ENCODE results near the gene DIP2C. TPM values are rescaled to one million over a fixed set of nuclear protein-coding genes. Genes with fewer than 3 reads are reported as not detected.
A peak's percentile ranks its signal among the peaks of the same experiment; 100 is the strongest.

DIP2C gene
- total RNA-seq, 4 donors from 2014 or later = 13.4 to 32.0 (median 18.4) TPM

GRCh38 chr10:693506-693905 lies 4.0 kb upstream of the DIP2C start:
- WGBS, 2 donors (ENCODE audit: low coverage in 1 of 2) = 17 to 23% methylated on average over 6 to 7 of the region's 7 CpGs
- Histone ChIP-seq H3K27me3 (peaks cover 1% of the 10 kb centered on the region), H3K4me1 (peaks cover 0 to 12% (median 6%) of the 10 kb centered on the region in 4 donors), H3K27ac (no peak overlapping the region), H3K4me3 (no peak overlapping the region), H3K36me3 (no peaks in the 10 kb centered on the region), H3K9me3 (no peaks in the 10 kb centered on the region)
- in situ Hi-C loops (cut with MboI; ENCODE audit: low pct_ligation_motif_present in 1 of 4, low pct_unique_long_range_greater_than_20kb in 1 of 4, low sequenced_read_pairs in 3 of 4) (loop anchor here in 1 of 4 donors (25.0 kb wide), 1 partner anchor 181 kb away; no protein-coding TSS in a partner anchor), intact Hi-C loops (cut with DNase I; ENCODE audit: low total_unique reads) (no loop called here)
- TF ChIP-seq EP300 (IDR thresholded peaks at IDR 0.05; ENCODE audit: low read depth) = no peak
- DNase-seq = no peak

- intact Hi-C loops (cut with DNase I; ENCODE audit: low total_unique reads) = no loop called here
- no peak overlapping the region for H3K4me3 ChIP-seq
- DNase-seq = no peak
- no peaks in the 10 kb centered on the region for H3K9me3 ChIP-seq
- 82 to 85% methylated on average over 9 to 12 of the region's 12 CpGs for WGBS, 2 donors (ENCODE audit: low coverage in 1 of 2)
- H3K4me1 ChIP-seq = peaks cover 0 to 14% (median 8%) of the 10 kb centered on the region in 4 donors
- in situ Hi-C loops (cut with MboI; ENCODE audit: low pct_ligation_motif_present in 1 of 4, low pct_unique_long_range_greater_than_20kb in 1 of 4, low sequenced_read_pairs in 3 of 4) = loop anchor here in 1 of 4 donors (25.0 kb wide), 1 partner anchor 181 kb away; no protein-coding TSS in a partner anchor
- H3K36me3 ChIP-seq = no peaks in the 10 kb centered on the region
- no peak overlapping the region for H3K27ac ChIP-seq
- H3K27me3 ChIP-seq = no peaks in the 10 kb centered on the region
- TF ChIP-seq POLR2A (IDR thresholded peaks at IDR 0.05) = no peak
- TF ChIP-seq, protein P1, sequence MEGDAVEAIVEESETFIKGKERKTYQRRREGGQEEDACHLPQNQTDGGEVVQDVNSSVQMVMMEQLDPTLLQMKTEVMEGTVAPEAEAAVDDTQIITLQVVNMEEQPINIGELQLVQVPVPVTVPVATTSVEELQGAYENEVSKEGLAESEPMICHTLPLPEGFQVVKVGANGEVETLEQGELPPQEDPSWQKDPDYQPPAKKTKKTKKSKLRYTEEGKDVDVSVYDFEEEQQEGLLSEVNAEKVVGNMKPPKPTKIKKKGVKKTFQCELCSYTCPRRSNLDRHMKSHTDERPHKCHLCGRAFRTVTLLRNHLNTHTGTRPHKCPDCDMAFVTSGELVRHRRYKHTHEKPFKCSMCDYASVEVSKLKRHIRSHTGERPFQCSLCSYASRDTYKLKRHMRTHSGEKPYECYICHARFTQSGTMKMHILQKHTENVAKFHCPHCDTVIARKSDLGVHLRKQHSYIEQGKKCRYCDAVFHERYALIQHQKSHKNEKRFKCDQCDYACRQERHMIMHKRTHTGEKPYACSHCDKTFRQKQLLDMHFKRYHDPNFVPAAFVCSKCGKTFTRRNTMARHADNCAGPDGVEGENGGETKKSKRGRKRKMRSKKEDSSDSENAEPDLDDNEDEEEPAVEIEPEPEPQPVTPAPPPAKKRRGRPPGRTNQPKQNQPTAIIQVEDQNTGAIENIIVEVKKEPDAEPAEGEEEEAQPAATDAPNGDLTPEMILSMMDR (IDR thresholded peaks at IDR 0.05) = no peak
- no peak for TF ChIP-seq POLR2AphosphoS5 (IDR thresholded peaks at IDR 0.05)
- TF ChIP-seq EP300 (IDR thresholded peaks at IDR 0.05; ENCODE audit: low read depth) = no peak
Observed at GRCh38 chr10:692682-693351, 3.3 kb upstream of the DIP2C start.

GRCh38 chr10:691216-691615 lies 1.7 kb upstream of the DIP2C start:
- peaks cover 0 to 25% (median 10%) of the 10 kb centered on the region in 4 donors for H3K4me1 ChIP-seq
- H3K36me3 ChIP-seq = no peaks in the 10 kb centered on the region
- DNase-seq = no peak
- TF ChIP-seq, protein P1 (IDR thresholded peaks at IDR 0.05) = no peak
- TF ChIP-seq POLR2A (IDR thresholded peaks at IDR 0.05) (no peak), EP300 (IDR thresholded peaks at IDR 0.05; ENCODE audit: low read depth) (no peak), POLR2AphosphoS5 (IDR thresholded peaks at IDR 0.05) (no peak)
- no peaks in the 10 kb centered on the region for H3K9me3 ChIP-seq
- no peaks in the 10 kb centered on the region for H3K27me3 ChIP-seq
- intact Hi-C loops (cut with DNase I; ENCODE audit: low total_unique reads) = no loop called here
- no peak overlapping the region for H3K4me3 ChIP-seq
- WGBS, 2 donors (ENCODE audit: low coverage in 1 of 2) = 93 to 95% methylated on average over 4 to 18 of the region's 18 CpGs
- in situ Hi-C loops (cut with MboI; ENCODE audit: low pct_ligation_motif_present in 1 of 4, low pct_unique_long_range_greater_than_20kb in 1 of 4, low sequenced_read_pairs in 3 of 4) = loop anchor here in 1 of 4 donors (25.0 kb wide), 1 partner anchor 179 kb away; no protein-coding TSS in a partner anchor
- peak overlapping the region in 1 of 4 donors; percentile 82 for H3K27ac ChIP-seq

GRCh38 chr10:690372-691161 lies 1.1 kb upstream of the DIP2C start:
- in situ Hi-C loops (cut with MboI; ENCODE audit: low pct_ligation_motif_present in 1 of 4, low pct_unique_long_range_greater_than_20kb in 1 of 4, low sequenced_read_pairs in 3 of 4) = loop anchor here in 1 of 4 donors (25.0 kb wide), 1 partner anchor 178 kb away; no protein-coding TSS in a partner anchor
- DNase-seq = no peak
- 82% methylated on average over 8 to 30 of the region's 32 CpGs for WGBS, 2 donors (ENCODE audit: low coverage in 1 of 2)
- intact Hi-C loops (cut with DNase I; ENCODE audit: low total_unique reads) = no loop called here
- no peaks in the 10 kb centered on the region for H3K9me3 ChIP-seq
- peak overlapping the region in 3 of 4 donors; percentile 38 to 59 (median 39) for H3K4me3 ChIP-seq
- H3K27me3 ChIP-seq = no peaks in the 10 kb centered on the region
- H3K36me3 ChIP-seq = no peaks in the 10 kb centered on the region
- H3K4me1 ChIP-seq = peaks cover 0 to 25% (median 10%) of the 10 kb centered on the region in 4 donors
- no peak for TF ChIP-seq POLR2AphosphoS5 (IDR thresholded peaks at IDR 0.05)
- no peak for TF ChIP-seq EP300 (IDR thresholded peaks at IDR 0.05; ENCODE audit: low read depth)
- TF ChIP-seq, protein P1 (IDR thresholded peaks at IDR 0.05) = no peak
- TF ChIP-seq POLR2A (IDR thresholded peaks at IDR 0.05) = no peak
- peak overlapping the region; percentile 82 to 89 (median 85) for H3K27ac ChIP-seq

All from transverse colon (tissue), 4 donors.